ENCODE results near the gene MEG3.

DNA sequence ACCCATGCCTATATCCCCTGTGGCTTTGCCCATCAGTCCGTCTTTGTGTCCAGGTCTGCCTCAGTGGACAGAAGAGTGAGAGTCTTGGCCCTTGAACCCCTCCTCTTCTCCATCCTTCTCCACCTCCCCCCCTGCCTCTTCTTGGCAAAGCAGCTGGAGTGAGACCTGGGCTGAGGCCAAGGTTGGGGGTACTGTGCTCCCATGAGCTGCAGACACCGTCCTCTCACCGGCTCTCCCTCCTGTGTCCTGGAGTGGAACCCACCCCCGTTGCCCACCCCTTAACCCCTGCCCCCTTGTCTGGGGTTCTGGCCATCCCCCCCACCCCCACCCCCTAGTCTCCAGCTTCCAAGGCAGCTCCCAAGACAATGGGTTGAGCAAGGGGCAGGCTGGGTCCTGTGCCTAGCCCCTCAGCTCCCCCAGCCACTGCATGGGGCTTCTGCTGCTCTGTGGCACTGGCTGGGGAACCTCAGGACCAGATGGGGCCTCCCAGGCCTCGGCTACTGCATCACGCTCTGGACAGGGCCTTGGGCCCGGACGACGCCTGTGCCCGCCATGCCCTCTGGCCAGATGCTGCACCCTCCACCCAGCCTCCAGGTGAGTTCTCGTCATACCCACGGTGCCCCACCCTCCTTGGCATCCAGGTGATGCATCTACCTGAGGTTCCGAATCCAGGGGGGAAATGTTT lies 41.9 kb downstream of the MEG3 start:
- TF ChIP-seq, protein P1, sequence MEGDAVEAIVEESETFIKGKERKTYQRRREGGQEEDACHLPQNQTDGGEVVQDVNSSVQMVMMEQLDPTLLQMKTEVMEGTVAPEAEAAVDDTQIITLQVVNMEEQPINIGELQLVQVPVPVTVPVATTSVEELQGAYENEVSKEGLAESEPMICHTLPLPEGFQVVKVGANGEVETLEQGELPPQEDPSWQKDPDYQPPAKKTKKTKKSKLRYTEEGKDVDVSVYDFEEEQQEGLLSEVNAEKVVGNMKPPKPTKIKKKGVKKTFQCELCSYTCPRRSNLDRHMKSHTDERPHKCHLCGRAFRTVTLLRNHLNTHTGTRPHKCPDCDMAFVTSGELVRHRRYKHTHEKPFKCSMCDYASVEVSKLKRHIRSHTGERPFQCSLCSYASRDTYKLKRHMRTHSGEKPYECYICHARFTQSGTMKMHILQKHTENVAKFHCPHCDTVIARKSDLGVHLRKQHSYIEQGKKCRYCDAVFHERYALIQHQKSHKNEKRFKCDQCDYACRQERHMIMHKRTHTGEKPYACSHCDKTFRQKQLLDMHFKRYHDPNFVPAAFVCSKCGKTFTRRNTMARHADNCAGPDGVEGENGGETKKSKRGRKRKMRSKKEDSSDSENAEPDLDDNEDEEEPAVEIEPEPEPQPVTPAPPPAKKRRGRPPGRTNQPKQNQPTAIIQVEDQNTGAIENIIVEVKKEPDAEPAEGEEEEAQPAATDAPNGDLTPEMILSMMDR (conservative IDR thresholded peaks at IDR 0.05), result no peak
- no peak for TF ChIP-seq EZH2 (IDR thresholded peaks at IDR 0.05; ENCODE audit: low read depth)

Measured in PC-9 (cell line).